GM12878 (cell line): ENCODE measurements around the gene CFAP410.
"Not testable (repeated sequence)": the region's sequence is repeated elsewhere in the genome, so short reads cannot be mapped to it uniquely, and the experiment has no call there.

Source experiments
- EZH2 ChIP-seq: IDR thresholded peaks from 2 replicates; pipeline ENCODE4 v1.6.1; 2012; ENCODE audit warnings: low read depth, mild to moderate bottlenecking, control low read depth, inconsistent platforms, low read length, borderline replicate concordance; ENCODE audit not compliant: control insufficient read depth
- NRF1 ChIP-seq: conservative IDR thresholded peaks from 2 replicates; pipeline ENCODE4 v1.6.1; 2011; ENCODE audit warnings: mild to moderate bottlenecking, low read depth, low read length, improper control_type of control experiment
- POLR2A ChIP-seq: IDR thresholded peaks from 2 replicates; pipeline ENCODE4 v1.6.1; 2011; ENCODE audit warnings: low read depth, mild to moderate bottlenecking, low read length
- RCOR1 ChIP-seq: conservative IDR thresholded peaks from 2 replicates; pipeline ENCODE4 v1.6.1; 2012; ENCODE audit warnings: low read depth, low read length, improper control_type of control experiment
- SIN3A ChIP-seq: IDR thresholded peaks from 2 replicates; pipeline ENCODE4 v1.6.1; 2012; ENCODE audit warnings: low read depth, low read length, improper control_type of control experiment
- SRF ChIP-seq, 2 experiments: IDR thresholded peaks; 2 replicates each; pipeline ENCODE4 v1.6.1; 2011; ENCODE audit warnings: low read depth in 2 of 2, low read length in 2 of 2, mild to moderate bottlenecking in 1 of 2, moderate library complexity in 1 of 2
- TCF12 ChIP-seq: IDR thresholded peaks from 2 replicates; pipeline ENCODE4 v1.6.1; 2011; ENCODE audit warnings: low read depth, mild to moderate bottlenecking, low read length
- TF ChIP-seq, protein P1 (sequence below): IDR thresholded peaks from 2 replicates; pipeline ENCODE4 v1.6.1; 2012; ENCODE audit warnings: low read depth, low read length, improper control_type of control experiment
- TF ChIP-seq, protein P2 (sequence below), 3 experiments: IDR thresholded peaks in 2 of 3; conservative IDR thresholded peaks in 1 of 3; 2 replicates each; pipeline ENCODE4 v1.5.1; 2011; ENCODE audit warnings: low read depth in 3 of 3, low read length in 3 of 3, mild to moderate bottlenecking in 3 of 3, control low read depth in 2 of 3, moderate library complexity in 2 of 3, inconsistent platforms in 1 of 3, mixed read lengths in 1 of 3; ENCODE audit not compliant: control insufficient read depth in 2 of 3, insufficient read depth in 1 of 3; ENCODE audit errors: extremely low read depth in 1 of 3
- TF ChIP-seq, protein P3 (sequence below): IDR thresholded peaks from 2 replicates; pipeline ENCODE4 v1.6.1; 2012; ENCODE audit warnings: mild to moderate bottlenecking, low read depth, low read length
- TF ChIP-seq, protein P4 (sequence below): IDR thresholded peaks from 2 replicates; pipeline ENCODE4 v1.6.1; 2011; ENCODE audit warnings: low read depth, low read length, improper control_type of control experiment, borderline replicate concordance

DNA sequence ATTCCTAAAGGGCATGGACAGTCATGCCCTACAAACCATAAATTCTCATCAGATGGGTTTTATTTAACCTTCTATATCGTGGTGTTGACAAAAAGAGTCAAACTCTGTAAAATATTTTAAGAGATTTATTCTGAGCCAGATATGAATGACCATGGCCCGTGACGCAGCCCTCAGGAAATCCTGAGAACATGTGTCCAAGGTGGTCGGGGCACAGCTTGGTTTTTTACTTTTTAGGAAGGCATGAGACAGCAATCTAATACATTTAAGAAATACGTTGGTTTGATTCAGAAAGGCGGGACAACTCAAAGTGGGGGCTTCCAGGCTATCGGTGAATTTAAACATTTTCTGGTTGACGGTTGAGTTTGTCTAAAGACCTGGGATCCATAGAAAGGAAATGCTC, 3.8 kb upstream of the CFAP410 start:
- not testable (repeated sequence) for TF ChIP-seq POLR2A; SIN3A; TCF12; SRF (IDR thresholded peaks at IDR 0.05; ENCODE audit: low read depth in 2 of 2, low read length in 2 of 2); EZH2; RCOR1; NRF1
- TF ChIP-seq, protein P1, sequence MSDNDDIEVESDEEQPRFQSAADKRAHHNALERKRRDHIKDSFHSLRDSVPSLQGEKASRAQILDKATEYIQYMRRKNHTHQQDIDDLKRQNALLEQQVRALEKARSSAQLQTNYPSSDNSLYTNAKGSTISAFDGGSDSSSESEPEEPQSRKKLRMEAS = not testable (repeated sequence)
- TF ChIP-seq, protein P2, sequence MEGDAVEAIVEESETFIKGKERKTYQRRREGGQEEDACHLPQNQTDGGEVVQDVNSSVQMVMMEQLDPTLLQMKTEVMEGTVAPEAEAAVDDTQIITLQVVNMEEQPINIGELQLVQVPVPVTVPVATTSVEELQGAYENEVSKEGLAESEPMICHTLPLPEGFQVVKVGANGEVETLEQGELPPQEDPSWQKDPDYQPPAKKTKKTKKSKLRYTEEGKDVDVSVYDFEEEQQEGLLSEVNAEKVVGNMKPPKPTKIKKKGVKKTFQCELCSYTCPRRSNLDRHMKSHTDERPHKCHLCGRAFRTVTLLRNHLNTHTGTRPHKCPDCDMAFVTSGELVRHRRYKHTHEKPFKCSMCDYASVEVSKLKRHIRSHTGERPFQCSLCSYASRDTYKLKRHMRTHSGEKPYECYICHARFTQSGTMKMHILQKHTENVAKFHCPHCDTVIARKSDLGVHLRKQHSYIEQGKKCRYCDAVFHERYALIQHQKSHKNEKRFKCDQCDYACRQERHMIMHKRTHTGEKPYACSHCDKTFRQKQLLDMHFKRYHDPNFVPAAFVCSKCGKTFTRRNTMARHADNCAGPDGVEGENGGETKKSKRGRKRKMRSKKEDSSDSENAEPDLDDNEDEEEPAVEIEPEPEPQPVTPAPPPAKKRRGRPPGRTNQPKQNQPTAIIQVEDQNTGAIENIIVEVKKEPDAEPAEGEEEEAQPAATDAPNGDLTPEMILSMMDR (IDR thresholded peaks at IDR 0.05 in 2 of 3, conservative IDR thresholded peaks at IDR 0.05 in 1 of 3; ENCODE audit: control insufficient read depth in 2 of 3, extremely low read depth in 1 of 3, insufficient read depth in 1 of 3, low read depth in 3 of 3, low read length in 3 of 3) = not testable (repeated sequence)
- TF ChIP-seq, protein P3, sequence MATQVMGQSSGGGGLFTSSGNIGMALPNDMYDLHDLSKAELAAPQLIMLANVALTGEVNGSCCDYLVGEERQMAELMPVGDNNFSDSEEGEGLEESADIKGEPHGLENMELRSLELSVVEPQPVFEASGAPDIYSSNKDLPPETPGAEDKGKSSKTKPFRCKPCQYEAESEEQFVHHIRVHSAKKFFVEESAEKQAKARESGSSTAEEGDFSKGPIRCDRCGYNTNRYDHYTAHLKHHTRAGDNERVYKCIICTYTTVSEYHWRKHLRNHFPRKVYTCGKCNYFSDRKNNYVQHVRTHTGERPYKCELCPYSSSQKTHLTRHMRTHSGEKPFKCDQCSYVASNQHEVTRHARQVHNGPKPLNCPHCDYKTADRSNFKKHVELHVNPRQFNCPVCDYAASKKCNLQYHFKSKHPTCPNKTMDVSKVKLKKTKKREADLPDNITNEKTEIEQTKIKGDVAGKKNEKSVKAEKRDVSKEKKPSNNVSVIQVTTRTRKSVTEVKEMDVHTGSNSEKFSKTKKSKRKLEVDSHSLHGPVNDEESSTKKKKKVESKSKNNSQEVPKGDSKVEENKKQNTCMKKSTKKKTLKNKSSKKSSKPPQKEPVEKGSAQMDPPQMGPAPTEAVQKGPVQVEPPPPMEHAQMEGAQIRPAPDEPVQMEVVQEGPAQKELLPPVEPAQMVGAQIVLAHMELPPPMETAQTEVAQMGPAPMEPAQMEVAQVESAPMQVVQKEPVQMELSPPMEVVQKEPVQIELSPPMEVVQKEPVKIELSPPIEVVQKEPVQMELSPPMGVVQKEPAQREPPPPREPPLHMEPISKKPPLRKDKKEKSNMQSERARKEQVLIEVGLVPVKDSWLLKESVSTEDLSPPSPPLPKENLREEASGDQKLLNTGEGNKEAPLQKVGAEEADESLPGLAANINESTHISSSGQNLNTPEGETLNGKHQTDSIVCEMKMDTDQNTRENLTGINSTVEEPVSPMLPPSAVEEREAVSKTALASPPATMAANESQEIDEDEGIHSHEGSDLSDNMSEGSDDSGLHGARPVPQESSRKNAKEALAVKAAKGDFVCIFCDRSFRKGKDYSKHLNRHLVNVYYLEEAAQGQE = not testable (repeated sequence)
- TF ChIP-seq, protein P4, sequence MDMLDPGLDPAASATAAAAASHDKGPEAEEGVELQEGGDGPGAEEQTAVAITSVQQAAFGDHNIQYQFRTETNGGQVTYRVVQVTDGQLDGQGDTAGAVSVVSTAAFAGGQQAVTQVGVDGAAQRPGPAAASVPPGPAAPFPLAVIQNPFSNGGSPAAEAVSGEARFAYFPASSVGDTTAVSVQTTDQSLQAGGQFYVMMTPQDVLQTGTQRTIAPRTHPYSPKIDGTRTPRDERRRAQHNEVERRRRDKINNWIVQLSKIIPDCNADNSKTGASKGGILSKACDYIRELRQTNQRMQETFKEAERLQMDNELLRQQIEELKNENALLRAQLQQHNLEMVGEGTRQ = not testable (repeated sequence)
